Stimulated activated CD4-positive, alpha-beta T cell treated with anti-CD3 and anti-CD28 coated beads, Interleukin-4, amount 100 ng/mL, for 24 hours (primary cell): ENCODE measurements around the gene TRIM54.
"Not testable (repeated sequence)": the region's sequence is repeated elsewhere in the genome, so short reads cannot be mapped to it uniquely, and the experiment has no call there.

ENCODE experiments used
- DNase-seq: peaks from one replicate; pipeline ENCODE4 v3.0.0-alpha.2; 2020

The TRIM54 gene

GRCh38 chr2:27258051-27258450 lies 24.2 kb upstream of the TRIM54 start:
- DNase-seq, result no peak

- no peak for DNase-seq
These were observed 20.8 kb upstream of the TRIM54 start for GRCh38 chr2:27261241-27261925.

GRCh38 chr2:27261926-27262298 lies 20.3 kb upstream of the TRIM54 start:
- no peak for DNase-seq

- peak; percentile 69 for DNase-seq
These were observed 19.6 kb upstream of the TRIM54 start, which contains the start of gene SLC30A3 for GRCh38 chr2:27262379-27263286. SLC30A3 (minus strand) TSS chr2:27263047; CDS start chr2:27262906, 141 bp downstream.

- no peak for DNase-seq
These were observed 18.7 kb upstream of the TRIM54 start for GRCh38 chr2:27263287-27264252.

- DNase-seq, result no peak
These were observed 17.9 kb upstream of the TRIM54 start for GRCh38 chr2:27264253-27264752.

- peak; percentile 63 for DNase-seq
These were observed 17.3 kb upstream of the TRIM54 start for GRCh38 chr2:27264753-27265535.

GRCh38 chr2:27265536-27265870 lies 16.7 kb upstream of the TRIM54 start:
- DNase-seq, result no peak

- DNase-seq, result not testable (repeated sequence)
These were observed 13.9 kb upstream of the TRIM54 start for GRCh38 chr2:27268296-27268695.

- DNase-seq, result no peak
These were observed 12.1 kb upstream of the TRIM54 start for GRCh38 chr2:27270131-27270530.

GRCh38 chr2:27270670-27271069 lies 11.6 kb upstream of the TRIM54 start:
- no peak for DNase-seq

GRCh38 chr2:27271631-27272340 lies 10.4 kb upstream of the TRIM54 start:
- no peak for DNase-seq

- DNase-seq, result not testable (repeated sequence)
These were observed 9.4 kb upstream of the TRIM54 start for GRCh38 chr2:27272537-27273522.

- no peak for DNase-seq
These were observed 6.7 kb upstream of the TRIM54 start, which contains the start of gene DNAJC5G for GRCh38 chr2:27275211-27276150. DNAJC5G (plus strand) TSS chr2:27275433; CDS start chr2:27276729, 1,296 bp downstream.

- no peak for DNase-seq
These were observed 4.2 kb upstream of the TRIM54 start for GRCh38 chr2:27278010-27278409.

- DNase-seq, result no peak
These were observed 1.4 kb upstream of the TRIM54 start for GRCh38 chr2:27280826-27281225.

GRCh38 chr2:27281442-27281841 lies 787 bp upstream of the TRIM54 start:
- DNase-seq, result no peak

- DNase-seq, result no peak
These were observed 663 bp downstream of the TRIM54 start for GRCh38 chr2:27282892-27283291.

GRCh38 chr2:27284996-27285395 lies 2.8 kb downstream of the TRIM54 start:
- no peak for DNase-seq
